Measurements from ENCODE around the gene SPEF2.

SPEF2 gene

GRCh38 chr5:35849860-35850259 is 232.2 kb downstream of the SPEF2 start:
- H3K36me3 ChIP-seq (ENCODE audit: control insufficient read depth in 2 of 2, insufficient read depth in 1 of 2, low read length in 2 of 2), result no peaks in the 10 kb centered on the region
- TF ChIP-seq ZSCAN18 (tag by site-specific recombination; IDR thresholded peaks at IDR 0.05) (no peak), BCL11A (tag by site-specific recombination; IDR thresholded peaks at IDR 0.05; ENCODE audit: low read depth) (no peak), ZNF610 (tag by site-specific recombination; IDR thresholded peaks at IDR 0.05; ENCODE audit: borderline replicate concordance) (no peak), KLF16 (tag by site-specific recombination; IDR thresholded peaks at IDR 0.05) (no peak), ZNF658 (tag by site-specific recombination; IDR thresholded peaks at IDR 0.05) (no peak), ZNF626 (tag by site-specific recombination; IDR thresholded peaks at IDR 0.05) (no peak), ZBTB7A (tag by site-specific recombination; IDR thresholded peaks at IDR 0.05; ENCODE audit: low read depth) (no peak), ZNF214 (tag by site-specific recombination; IDR thresholded peaks at IDR 0.05; ENCODE audit: borderline replicate concordance) (no peak), ZBTB48 (tag by site-specific recombination; IDR thresholded peaks at IDR 0.05) (no peak), GFI1B (tag by site-specific recombination; IDR thresholded peaks at IDR 0.05) (no peak)

GRCh38 chr5:35850967-35851680 is 233.5 kb downstream of the SPEF2 start:
- no peaks in the 10 kb centered on the region for H3K4me1 ChIP-seq (ENCODE audit: control insufficient read depth, insufficient read depth, low read length)
- POLR2A ChIA-PET, result no interaction called here
- TF ChIP-seq ZNF530 (tag by site-specific recombination; IDR thresholded peaks at IDR 0.05; ENCODE audit: low read depth), result no peak
- TF ChIP-seq ZNF555 (tag by site-specific recombination; conservative IDR thresholded peaks at IDR 0.05), result no peak
- TF ChIP-seq ZNF792 (tag by site-specific recombination; IDR thresholded peaks at IDR 0.05), result no peak
- no peak for TF ChIP-seq ZNF366 (tag by site-specific recombination; conservative IDR thresholded peaks at IDR 0.05)
- no peak for TF ChIP-seq ZNF184 (tag by site-specific recombination; IDR thresholded peaks at IDR 0.05)
- TF ChIP-seq REST (tag by site-specific recombination; IDR thresholded peaks at IDR 0.05), result no peak
- TF ChIP-seq ZNF133 (tag by site-specific recombination; IDR thresholded peaks at IDR 0.05), result no peak
- TF ChIP-seq SETDB1 (IDR thresholded peaks at IDR 0.05; ENCODE audit: insufficient read length, low read length), result no peak
- TF ChIP-seq OVOL3 (tag by site-specific recombination; IDR thresholded peaks at IDR 0.05), result no peak
- TF ChIP-seq PBX3 (CRISPR knock-in tag; IDR thresholded peaks at IDR 0.05), result no peak
- no peak for TF ChIP-seq ZNF274 (IDR thresholded peaks at IDR 0.05; ENCODE audit: low read length)
- no peak for TF ChIP-seq ZNF274 (tag by site-specific recombination; IDR thresholded peaks at IDR 0.05; ENCODE audit: borderline replicate concordance)
- no peak for TF ChIP-seq PRDM10 (tag by site-specific recombination; IDR thresholded peaks at IDR 0.05)
- no peak for TF ChIP-seq ATF2 (tag by site-specific recombination; IDR thresholded peaks at IDR 0.05; ENCODE audit: low read depth)

More at GRCh38 chr5:35849860-35850259, 232.2 kb downstream of the SPEF2 start:
- H3K27ac ChIP-seq (ENCODE audit: extremely low read depth, low read depth, low read length), result no peak overlapping the region
- no peaks in the 10 kb centered on the region for H3K9me3 ChIP-seq (ENCODE audit: control insufficient read depth, insufficient read depth, low read depth, low read length)
- ChIA-PET POLR2A (no interaction called here), CTCF (interaction anchor here (0.7 kb wide), 1 partner anchor 990 kb away, joined by 3 read pairs; no protein-coding TSS in a partner anchor)
- no peak overlapping the region for H3K4me3 ChIP-seq (ENCODE audit: low read depth, low read length)
- H3K4me1 ChIP-seq (ENCODE audit: control insufficient read depth, insufficient read depth, low read length), result no peaks in the 10 kb centered on the region

More at GRCh38 chr5:35850967-35851680, 233.5 kb downstream of the SPEF2 start:
- CTCF ChIA-PET, result interaction anchor here (0.6 kb wide), 2 partner anchors 21 to 404 kb away, joined by 3 read pairs; no protein-coding TSS in a partner anchor
- Histone ChIP-seq H3K9me3 (ENCODE audit: control insufficient read depth, insufficient read depth, low read depth, low read length) (no peaks in the 10 kb centered on the region), H3K27ac (ENCODE audit: extremely low read depth, low read depth, low read length) (no peak overlapping the region), H3K36me3 (ENCODE audit: control insufficient read depth in 2 of 2, insufficient read depth in 1 of 2, low read length in 2 of 2) (no peaks in the 10 kb centered on the region), H3K4me3 (ENCODE audit: low read depth, low read length) (no peak overlapping the region)

Data from HEK293 (cell line).